ENCODE data around the gene GDF7.

The GDF7 gene

GRCh38 chr2:20663196-20664070 is 3.5 kb upstream of the GDF7 start:
- DNase-seq, result no peak

GRCh38 chr2:20664071-20664390 is 2.9 kb upstream of the GDF7 start:
- DNase-seq, result no peak

GRCh38 chr2:20664431-20665242 is 2.3 kb upstream of the GDF7 start:
- DNase-seq, result no peak

GRCh38 chr2:20665243-20666004 is 1.5 kb upstream of the GDF7 start:
- DNase-seq, result no peak

- no peak for DNase-seq
Measured at GRCh38 chr2:20666005-20666303, 990 bp upstream of the GDF7 start.

GRCh38 chr2:20667151-20667530 is 197 bp downstream of the GDF7 start:
- no peak for DNase-seq

GRCh38 chr2:20667531-20668401 is 822 bp downstream of the GDF7 start:
- no peak for DNase-seq

GRCh38 chr2:20668451-20668850 is 1.5 kb downstream of the GDF7 start:
- no peak for DNase-seq

GRCh38 chr2:20668871-20669475 is 2.0 kb downstream of the GDF7 start:
- no peak for DNase-seq

- no peak for DNase-seq
Measured at GRCh38 chr2:20669562-20670314, 2.8 kb downstream of the GDF7 start.

GRCh38 chr2:20670315-20671035 is 3.5 kb downstream of the GDF7 start:
- DNase-seq, result no peak

GRCh38 chr2:20671036-20671735 is 4.2 kb downstream of the GDF7 start:
- no peak for DNase-seq

- no peak for DNase-seq
Measured at GRCh38 chr2:20671736-20672080, 4.8 kb downstream of the GDF7 start.

- no peak for DNase-seq
Measured at GRCh38 chr2:20672201-20672951, 5.4 kb downstream of the GDF7 start.

- DNase-seq, result no peak
Measured at GRCh38 chr2:20673686-20674308, 6.9 kb downstream of the GDF7 start.

- DNase-seq, result no peak
Measured at GRCh38 chr2:20674309-20674965, 7.5 kb downstream of the GDF7 start.

- DNase-seq, result no peak
Measured at GRCh38 chr2:20674974-20675679, 8.2 kb downstream of the GDF7 start.
